Esophagus squamous epithelium (tissue), 4 donors: ENCODE results near the gene NPR1.

Source experiments
- POLR2A ChIP-seq, 4 donors: fragments of 450-650 bp; IDR thresholded peaks; one replicate each; pipeline ENCODE4 v1.6.1; 2017; ENCODE audit warnings: antibody characterized with exemption in 4 of 4, mild to moderate bottlenecking in 4 of 4, moderate library complexity in 3 of 4
- TF ChIP-seq, protein P1 (sequence below), 6 experiments: fragments of 450-650 bp in 4 of 6; fragments of 200-600 bp in 2 of 6; sonication (generic) in 2 of 6; IDR thresholded peaks; one replicate each; pipeline ENCODE4 v1.5.1; 2016 to 2019; ENCODE audit warnings: antibody characterized with exemption in 6 of 6, mild to moderate bottlenecking in 4 of 6, moderate library complexity in 4 of 6

DNA sequence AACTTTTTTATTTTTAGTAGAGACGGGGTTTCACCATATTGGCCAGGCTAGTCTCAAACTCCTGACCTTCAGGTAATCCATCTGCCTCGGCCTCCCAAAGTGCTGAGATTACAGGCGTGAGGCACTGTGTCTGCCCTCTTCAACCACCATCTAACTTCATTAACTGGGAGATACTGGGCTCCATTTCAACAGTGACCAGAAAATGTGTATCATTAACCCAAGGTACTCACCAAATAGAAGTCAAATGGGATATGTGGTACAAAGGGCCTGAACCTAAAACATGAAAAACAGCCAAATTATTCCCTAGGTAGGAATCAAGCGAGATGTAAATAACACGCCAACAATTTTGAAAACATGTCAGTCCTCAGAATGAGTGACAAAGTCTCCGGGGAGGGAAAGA lies 8.9 kb upstream of the NPR1 start:
- TF ChIP-seq, protein P1, sequence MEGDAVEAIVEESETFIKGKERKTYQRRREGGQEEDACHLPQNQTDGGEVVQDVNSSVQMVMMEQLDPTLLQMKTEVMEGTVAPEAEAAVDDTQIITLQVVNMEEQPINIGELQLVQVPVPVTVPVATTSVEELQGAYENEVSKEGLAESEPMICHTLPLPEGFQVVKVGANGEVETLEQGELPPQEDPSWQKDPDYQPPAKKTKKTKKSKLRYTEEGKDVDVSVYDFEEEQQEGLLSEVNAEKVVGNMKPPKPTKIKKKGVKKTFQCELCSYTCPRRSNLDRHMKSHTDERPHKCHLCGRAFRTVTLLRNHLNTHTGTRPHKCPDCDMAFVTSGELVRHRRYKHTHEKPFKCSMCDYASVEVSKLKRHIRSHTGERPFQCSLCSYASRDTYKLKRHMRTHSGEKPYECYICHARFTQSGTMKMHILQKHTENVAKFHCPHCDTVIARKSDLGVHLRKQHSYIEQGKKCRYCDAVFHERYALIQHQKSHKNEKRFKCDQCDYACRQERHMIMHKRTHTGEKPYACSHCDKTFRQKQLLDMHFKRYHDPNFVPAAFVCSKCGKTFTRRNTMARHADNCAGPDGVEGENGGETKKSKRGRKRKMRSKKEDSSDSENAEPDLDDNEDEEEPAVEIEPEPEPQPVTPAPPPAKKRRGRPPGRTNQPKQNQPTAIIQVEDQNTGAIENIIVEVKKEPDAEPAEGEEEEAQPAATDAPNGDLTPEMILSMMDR (IDR thresholded peaks at IDR 0.05), result no peak
- TF ChIP-seq POLR2A (IDR thresholded peaks at IDR 0.05), result no peak
